Erythroblast (primary cell): Measurements from ENCODE around the gene VPS13C.

Experiments used
- DNase-seq, 2 experiments: peaks; one replicate each; lab custom pipeline; 2025; lab: John Stamatoyannopoulos, UW
- GATA1 ChIP-seq: IDR thresholded peaks from 2 replicates; pipeline ENCODE4 v1.6.1; 2011; ENCODE audit warnings: low read depth, mild to moderate bottlenecking, control low read depth, low read length, moderate library complexity
- POLR2A ChIP-seq: IDR thresholded peaks from 2 replicates; pipeline ENCODE4 v1.6.1; 2011; ENCODE audit warnings: mild to moderate bottlenecking, low read length

Gene VPS13C

GRCh38 chr15:62089616-62090015, 29.4 kb upstream of the VPS13C start:
- DNase-seq, result no peak
- no peak for TF ChIP-seq POLR2A
- TF ChIP-seq GATA1, result no peak

DNA sequence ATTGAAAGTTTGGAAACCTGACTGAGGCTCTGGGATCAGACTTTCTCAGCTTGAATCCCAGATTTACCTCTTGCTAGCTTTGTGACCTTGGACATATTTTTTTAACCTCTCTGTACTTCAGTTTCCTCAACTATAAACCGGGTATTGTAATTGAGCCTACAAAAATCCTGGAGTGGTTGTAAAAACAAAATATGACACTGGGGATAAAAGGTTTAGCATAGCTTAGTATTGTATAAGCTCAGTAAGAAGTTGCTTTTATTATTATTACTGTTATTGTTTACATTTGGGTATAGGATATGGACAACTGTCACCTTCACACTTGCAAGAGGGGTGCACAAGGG, 28.1 kb upstream of the VPS13C start:
- TF ChIP-seq POLR2A (no peak), GATA1 (no peak)
- DNase-seq, result no peak

GRCh38 chr15:62087671-62088352, 27.6 kb upstream of the VPS13C start:
- TF ChIP-seq POLR2A (no peak), GATA1 (no peak)
- DNase-seq, result no peak

DNA sequence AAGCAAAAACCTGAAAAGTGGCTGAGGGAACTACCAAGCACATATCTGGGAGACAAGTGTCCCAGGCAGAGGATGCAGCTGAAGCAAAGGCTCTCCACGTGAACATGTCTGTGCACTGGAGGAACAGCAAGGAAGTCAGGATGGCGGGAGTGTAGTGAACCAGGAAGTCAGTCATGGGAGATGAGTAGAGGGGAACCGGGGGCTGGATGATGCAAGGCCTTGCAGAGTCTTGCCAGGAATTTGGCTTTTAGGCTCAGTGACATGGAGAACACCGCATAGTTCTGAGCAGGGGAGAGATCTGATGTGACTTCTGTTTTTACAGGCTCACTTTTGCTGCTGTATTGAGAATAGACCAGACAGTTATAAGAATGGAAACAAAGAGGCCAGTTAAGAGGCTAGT, 25.5 kb upstream of the VPS13C start:
- DNase-seq, result no peak
- TF ChIP-seq POLR2A, result no peak
- no peak for TF ChIP-seq GATA1

DNA sequence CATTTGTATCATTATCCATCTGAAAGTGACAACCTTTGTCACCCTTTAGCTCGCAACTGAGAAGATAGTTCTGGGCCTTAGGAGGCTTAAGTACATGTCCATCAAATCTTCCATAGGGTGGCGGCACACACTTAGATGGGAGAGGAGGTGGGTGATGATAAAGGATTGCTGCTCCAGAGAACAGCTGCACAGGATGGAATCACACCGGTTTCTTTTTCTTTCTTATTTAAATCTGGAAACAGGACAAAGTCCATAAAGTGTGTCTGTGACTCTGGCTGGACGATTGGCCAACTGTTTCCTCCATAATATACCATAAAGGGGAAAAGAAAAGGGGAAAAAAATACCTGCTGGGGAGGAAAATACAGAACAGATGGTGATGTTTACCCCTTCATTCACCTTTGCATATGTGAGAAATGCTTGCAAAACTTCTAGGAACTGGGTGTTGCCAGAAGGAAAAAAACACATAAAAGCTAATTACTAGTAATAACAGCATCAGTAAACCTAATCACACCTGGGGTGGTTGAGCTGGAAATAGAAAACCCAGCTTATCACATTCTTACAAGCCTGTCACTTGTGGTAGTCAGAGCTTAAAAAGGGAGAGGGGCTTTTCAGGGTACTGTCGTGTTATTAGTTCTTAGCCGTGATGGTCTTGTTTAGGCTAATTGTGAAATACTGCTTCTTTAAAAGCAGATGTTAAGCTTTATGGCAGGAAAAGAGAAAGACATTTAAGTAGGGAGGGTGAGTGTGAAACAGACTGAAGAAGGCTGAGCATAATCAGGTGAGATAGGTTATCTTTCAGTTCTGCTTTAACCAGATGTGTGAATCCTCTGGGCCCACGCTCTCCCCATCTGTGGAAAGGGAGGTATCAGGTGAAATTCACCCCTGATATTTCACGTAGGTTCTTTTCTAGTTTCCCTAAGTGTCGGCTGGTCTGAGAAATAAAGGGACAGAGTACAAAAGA, 23.2 kb upstream of the VPS13C start:
- no peak for TF ChIP-seq GATA1
- TF ChIP-seq POLR2A, result no peak

GRCh38 chr15:62079594-62079993, 19.3 kb upstream of the VPS13C start:
- no peak for TF ChIP-seq GATA1
- TF ChIP-seq POLR2A, result no peak
- DNase-seq, result no peak

More for the DNA sequence above, 23.2 kb upstream of the VPS13C start:
- DNase-seq, result no peak

DNA sequence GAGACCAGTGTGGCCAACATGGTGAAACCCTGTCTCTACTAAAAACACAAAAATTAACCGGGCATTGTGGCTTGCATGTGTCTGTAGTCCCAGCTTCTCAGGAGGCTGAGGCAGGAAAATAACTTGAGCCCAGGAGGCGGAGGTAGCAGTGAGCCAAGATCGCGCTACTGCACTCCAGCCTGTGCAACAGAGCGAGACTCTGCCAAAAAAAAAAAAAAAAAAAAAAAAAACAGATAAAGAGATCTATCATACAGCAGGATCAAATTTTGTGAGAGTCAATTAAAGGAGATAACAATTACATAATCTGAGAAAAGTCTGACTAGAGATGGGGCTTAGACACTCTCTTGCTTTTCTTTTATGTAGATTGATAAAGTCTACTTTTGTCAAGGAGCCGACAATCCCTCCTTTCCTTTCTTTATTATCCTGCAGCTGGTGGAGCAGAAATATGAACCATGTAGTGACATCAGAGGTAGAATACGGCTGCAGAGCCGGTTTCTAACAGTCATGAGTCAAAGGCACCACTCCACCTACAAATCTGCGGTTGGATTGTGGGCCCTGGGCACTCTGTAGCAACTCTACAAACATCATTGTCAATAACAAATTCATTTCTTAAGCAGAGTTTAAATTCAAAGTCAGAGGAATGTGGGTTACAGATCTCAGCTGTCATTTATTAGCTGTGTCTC, 15.5 kb upstream of the VPS13C start:
- TF ChIP-seq POLR2A (no peak), GATA1 (no peak)
- no peak for DNase-seq

DNA sequence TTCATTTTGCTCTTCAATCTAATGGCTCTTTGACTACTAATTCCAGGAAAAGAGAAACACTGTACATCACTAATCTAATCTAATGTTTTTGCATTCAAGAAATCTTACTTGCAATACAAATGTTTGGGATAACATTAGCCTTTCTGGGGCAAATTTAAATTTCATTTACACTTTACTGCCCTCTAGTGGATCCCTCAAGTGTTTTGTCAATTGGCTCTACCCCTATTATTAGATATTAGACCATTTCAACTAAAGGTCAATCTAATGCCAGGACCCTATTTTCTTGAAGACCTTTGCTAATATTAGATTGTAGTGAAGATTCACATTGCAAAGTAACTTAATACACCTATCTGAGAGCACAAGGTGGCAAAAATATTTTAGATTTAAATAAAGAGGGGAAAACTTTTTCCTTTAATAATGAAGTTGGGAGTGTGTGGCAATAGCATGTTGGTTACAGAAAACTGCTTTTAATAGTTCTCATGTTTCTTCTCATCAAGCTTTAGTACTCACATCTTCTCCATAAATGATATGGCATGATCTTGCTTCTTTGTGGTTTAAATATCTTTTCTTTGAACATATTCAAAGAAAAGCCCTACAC, 11.6 kb upstream of the VPS13C start:
- peak; percentile 38 to 67 for DNase-seq

GRCh38 chr15:62069551-62069950, 9.3 kb upstream of the VPS13C start:
- DNase-seq, result no peak
- TF ChIP-seq GATA1, result no peak
- TF ChIP-seq POLR2A, result no peak

More for the DNA sequence above, 11.6 kb upstream of the VPS13C start:
- TF ChIP-seq GATA1, result no peak
- no peak for TF ChIP-seq POLR2A

- TF ChIP-seq GATA1 (no peak), POLR2A (no peak)
- no peak for DNase-seq
These were observed 8.5 kb upstream of the VPS13C start for GRCh38 chr15:62068810-62069167.

DNA sequence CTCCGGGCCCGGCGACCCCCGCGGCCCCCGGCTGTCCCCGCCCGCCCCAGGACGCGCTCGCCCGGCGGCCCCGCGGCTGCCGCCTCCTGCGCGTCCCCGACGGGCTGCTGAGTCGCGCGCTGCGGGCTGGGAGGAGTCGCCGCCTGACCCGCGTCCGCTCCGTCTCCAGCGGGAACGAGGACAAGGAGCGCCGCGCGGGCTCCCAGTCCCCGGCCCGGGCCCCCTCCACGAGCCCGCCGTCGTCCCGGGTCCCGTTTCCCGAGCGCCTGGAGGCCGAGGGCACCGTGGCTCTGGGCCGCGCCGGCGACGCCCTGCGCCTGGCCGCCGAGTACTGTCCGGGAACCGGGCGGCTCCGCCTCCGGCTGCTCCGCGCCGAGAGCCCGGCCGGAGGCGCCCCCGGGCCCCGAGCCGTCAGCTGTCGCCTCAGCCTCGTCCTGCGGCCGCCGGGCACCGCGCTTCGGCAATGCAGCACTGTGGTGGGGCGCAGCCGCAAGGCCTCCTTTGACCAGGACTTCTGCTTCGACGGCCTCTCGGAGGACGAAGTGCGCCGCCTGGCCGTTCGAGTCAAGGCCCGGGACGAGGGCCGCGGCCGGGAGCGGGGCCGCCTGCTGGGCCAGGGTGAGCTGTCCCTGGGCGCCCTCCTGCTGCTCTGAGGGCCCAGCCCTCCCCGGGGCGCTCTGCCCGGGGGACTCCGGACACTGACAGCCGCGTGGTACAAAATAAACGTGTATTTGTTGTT, 8.0 kb upstream of the VPS13C start:
- no peak for TF ChIP-seq GATA1
- no peak for TF ChIP-seq POLR2A
- DNase-seq, result peak; percentile 46

GRCh38 chr15:62067448-62068044, 7.3 kb upstream of the VPS13C start:
- DNase-seq, result peak; percentile 28 to 40
- no peak for TF ChIP-seq GATA1
- TF ChIP-seq POLR2A, result no peak
